ENCODE results near the gene LCN6. TPM values are rescaled to one million over a fixed set of nuclear protein-coding genes. Genes with fewer than 3 reads are reported as not detected.
A peak's percentile ranks its signal among the peaks of the same experiment; 100 is the strongest.

LCN6 gene
- total RNA-seq, 6 experiments from 2014 or later = not detected

- Mint-ChIP-seq H3K4me3 (no peak overlapping the region; the same call in 1 of the 2 replicates), H3K27ac (no peak overlapping the region)
These were observed 24.3 kb downstream of the LCN6 start for GRCh38 chr9:136723989-136724388.

DNA sequence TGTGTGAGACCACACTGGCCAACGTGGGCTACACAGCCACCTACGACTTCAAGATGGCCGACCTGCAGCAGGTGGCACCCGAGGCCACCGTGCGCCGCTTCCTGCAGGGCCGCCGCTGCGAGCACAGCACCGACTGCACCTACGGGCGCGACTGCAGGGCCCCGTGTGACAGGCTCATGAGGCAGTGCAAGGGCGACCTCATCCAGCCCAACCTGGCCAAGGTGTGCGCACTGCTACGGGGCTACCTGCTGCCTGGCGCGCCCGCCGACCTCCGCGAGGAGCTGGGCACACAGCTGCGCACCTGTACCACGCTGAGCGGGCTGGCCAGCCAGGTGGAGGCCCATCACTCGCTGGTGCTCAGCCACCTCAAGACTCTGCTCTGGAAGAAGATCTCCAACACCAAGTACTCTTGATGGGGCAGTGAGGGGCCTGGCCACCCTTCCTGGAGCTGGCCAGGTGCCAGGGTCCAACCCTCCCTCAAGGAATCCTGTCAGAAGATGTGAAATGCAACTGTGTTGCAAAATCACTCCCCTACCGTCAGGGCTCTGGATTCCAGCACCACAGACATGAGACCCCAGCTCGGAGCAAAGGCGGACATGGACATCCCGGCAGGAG lies 24.9 kb downstream of the LCN6 start:
- H3K36me3 Mint-ChIP-seq (ENCODE audit: low read depth) = peaks cover 29% of the 10 kb centered on the region
- no peak overlapping the region; the same call in 1 of the 2 replicates for H3K27ac Mint-ChIP-seq
- no peak for TF ChIP-seq CTCF (IDR thresholded peaks at IDR 0.05)
- peaks cover 14% of the 10 kb centered on the region for H3K27me3 Mint-ChIP-seq (ENCODE audit: insufficient read depth)
- no peak overlapping the region for H3K4me3 Mint-ChIP-seq
- H3K9me3 Mint-ChIP-seq = peaks cover 5% of the 10 kb centered on the region; the same call in 1 of the 2 replicates
- DNase-seq = no peak
- H3K4me1 Mint-ChIP-seq (ENCODE audit: low read depth) = peaks cover 35% of the 10 kb centered on the region

More at GRCh38 chr9:136723989-136724388, 24.3 kb downstream of the LCN6 start:
- peaks cover 35% of the 10 kb centered on the region for H3K4me1 Mint-ChIP-seq (ENCODE audit: low read depth)
- peaks cover 14% of the 10 kb centered on the region for H3K27me3 Mint-ChIP-seq (ENCODE audit: insufficient read depth)
- TF ChIP-seq CTCF (IDR thresholded peaks at IDR 0.05) = no peak
- no peak for DNase-seq
- peaks cover 29% of the 10 kb centered on the region for H3K36me3 Mint-ChIP-seq (ENCODE audit: low read depth)
- H3K9me3 Mint-ChIP-seq = peaks cover 5% of the 10 kb centered on the region; the same call in 1 of the 2 replicates

- Mint-ChIP-seq H3K27me3 (ENCODE audit: insufficient read depth) (peaks cover 16% of the 10 kb centered on the region), H3K4me3 (no peak overlapping the region), H3K4me1 (ENCODE audit: low read depth) (peaks cover 35% of the 10 kb centered on the region), H3K27ac (no peak overlapping the region), H3K9me3 (peaks cover 5% of the 10 kb centered on the region; the same call in 1 of the 2 replicates), H3K36me3 (ENCODE audit: low read depth) (peaks cover 29% of the 10 kb centered on the region)
- no peak for TF ChIP-seq CTCF (IDR thresholded peaks at IDR 0.05)
- DNase-seq = no peak
These were observed 25.4 kb downstream of the LCN6 start for GRCh38 chr9:136722969-136723356.

GRCh38 chr9:136722093-136722968 lies 26.0 kb downstream of the LCN6 start:
- H3K27me3 Mint-ChIP-seq (ENCODE audit: insufficient read depth) = peaks cover 13% of the 10 kb centered on the region
- H3K27ac Mint-ChIP-seq = no peak overlapping the region
- peaks cover 26% of the 10 kb centered on the region for H3K36me3 Mint-ChIP-seq (ENCODE audit: low read depth)
- peaks cover under 1% of the 10 kb centered on the region; the same call in 1 of the 2 replicates for H3K9me3 Mint-ChIP-seq
- DNase-seq = no peak
- peaks cover 35% of the 10 kb centered on the region for H3K4me1 Mint-ChIP-seq (ENCODE audit: low read depth)
- no peak for TF ChIP-seq CTCF (IDR thresholded peaks at IDR 0.05)
- H3K4me3 Mint-ChIP-seq = no peak overlapping the region

- DNase-seq = peak; percentile 76
- Mint-ChIP-seq H3K36me3 (ENCODE audit: low read depth) (peaks cover 17% of the 10 kb centered on the region), H3K4me3 (no peak overlapping the region), H3K4me1 (ENCODE audit: low read depth) (peaks cover 28% of the 10 kb centered on the region), H3K27me3 (ENCODE audit: insufficient read depth) (peaks cover 9% of the 10 kb centered on the region), H3K9me3 (no peaks in the 10 kb centered on the region), H3K27ac (peak overlapping the region; percentile 58)
- TF ChIP-seq CTCF (IDR thresholded peaks at IDR 0.05) = 0 out of 2 replicates have a peak, but pooled peaks have one; percentile 6
These were observed 26.8 kb downstream of the LCN6 start for GRCh38 chr9:136721339-136722092.

All from HFFc6 (cell line).